GM18870 (cell line): Measurements from ENCODE around the gene RASSF3.
A peak's percentile ranks its signal among the peaks of the same experiment; 100 is the strongest.
"Not testable (repeated sequence)": the region's sequence is repeated elsewhere in the genome, so short reads cannot be mapped to it uniquely, and the experiment has no call there.

ENCODE experiments used
- ATAC-seq: cut with Tn5 transposase; IDR thresholded peaks from one replicate; pipeline ENCODE4 v1.9.1; 2021; ENCODE audit warnings: moderate library complexity; ENCODE audit not compliant: unreplicated experiment

Gene RASSF3

DNA sequence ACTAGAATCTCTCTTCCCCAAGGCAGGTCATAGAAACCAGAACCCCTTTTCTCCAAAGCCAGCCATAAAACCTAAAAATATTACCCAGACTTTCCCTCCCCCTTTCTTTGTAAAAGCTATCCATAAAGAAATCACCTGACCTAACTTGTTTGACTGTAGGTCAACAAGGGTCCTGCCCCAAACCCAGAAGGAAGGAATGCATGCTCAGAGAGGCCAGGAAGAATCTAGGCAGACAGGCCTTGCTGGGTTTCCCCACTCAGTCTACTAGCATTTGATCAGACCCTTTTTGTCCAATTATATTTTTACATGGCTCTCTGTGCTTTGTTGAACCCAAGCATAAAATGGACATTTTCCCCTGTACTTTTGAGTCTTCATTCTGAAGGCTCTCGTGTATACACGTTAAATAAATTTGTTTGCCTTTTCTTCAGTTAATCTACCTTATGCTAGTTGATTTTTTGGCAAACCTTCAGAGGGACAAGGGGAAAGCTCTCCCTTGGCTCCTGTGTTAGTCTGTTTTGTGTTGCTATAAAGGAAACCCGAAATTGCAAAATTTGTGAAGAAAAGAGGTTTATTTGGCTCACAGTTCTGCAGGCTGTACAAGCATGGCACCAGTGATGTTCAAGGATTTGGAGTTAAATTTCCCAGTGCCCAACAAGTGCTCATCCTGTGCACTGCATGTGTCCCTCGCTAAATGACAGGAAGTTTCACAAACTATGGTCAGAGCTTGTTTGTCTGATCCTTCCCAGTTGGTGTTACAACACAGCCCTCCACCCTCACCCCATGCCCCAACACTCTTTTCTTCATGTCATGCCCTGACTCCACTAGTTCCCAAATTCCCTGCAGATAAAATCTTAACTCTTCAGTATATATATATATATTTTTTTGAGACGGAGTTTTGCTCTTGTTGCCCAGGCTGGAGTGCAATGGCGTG, 14.2 kb upstream of the RASSF3 start:
- ATAC-seq, result no peak

DNA sequence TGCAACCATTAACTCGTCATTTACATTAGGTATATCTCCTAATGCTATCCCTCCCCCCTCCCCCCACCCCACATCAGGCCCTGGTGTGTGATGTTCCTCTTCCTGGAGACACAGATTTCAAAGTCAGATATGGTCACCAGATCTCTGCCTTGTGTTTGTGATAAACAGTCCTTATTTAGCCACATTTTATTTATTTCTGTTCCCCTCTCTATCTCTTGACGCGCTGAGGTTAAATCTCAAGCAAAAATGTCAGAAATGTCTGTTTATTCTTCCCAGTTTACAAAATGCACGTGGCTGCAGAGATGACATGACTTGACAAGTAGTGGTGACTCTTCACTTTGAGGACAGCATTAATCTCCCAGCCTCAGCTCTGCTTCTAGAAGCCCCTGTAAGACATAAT, 11.5 kb upstream of the RASSF3 start:
- ATAC-seq, result no peak

DNA sequence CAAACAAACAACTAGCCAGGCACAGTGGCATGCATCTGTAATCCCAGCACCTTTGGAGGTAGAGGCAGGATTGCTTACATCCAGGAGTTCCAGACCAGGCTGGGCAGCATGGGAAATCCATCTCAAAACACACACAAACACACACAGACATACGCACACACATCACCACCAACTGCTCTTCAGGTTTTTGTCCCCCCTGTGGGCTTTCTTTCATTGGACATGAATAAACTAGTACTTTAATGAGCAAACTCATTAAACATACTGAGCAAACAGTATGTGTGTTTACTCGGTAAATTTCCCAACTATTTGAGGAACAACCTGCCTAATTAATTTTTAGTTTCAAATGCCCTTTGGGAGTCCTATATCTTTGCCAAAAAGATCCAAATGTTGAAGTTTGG, 10.1 kb upstream of the RASSF3 start:
- no peak for ATAC-seq

DNA sequence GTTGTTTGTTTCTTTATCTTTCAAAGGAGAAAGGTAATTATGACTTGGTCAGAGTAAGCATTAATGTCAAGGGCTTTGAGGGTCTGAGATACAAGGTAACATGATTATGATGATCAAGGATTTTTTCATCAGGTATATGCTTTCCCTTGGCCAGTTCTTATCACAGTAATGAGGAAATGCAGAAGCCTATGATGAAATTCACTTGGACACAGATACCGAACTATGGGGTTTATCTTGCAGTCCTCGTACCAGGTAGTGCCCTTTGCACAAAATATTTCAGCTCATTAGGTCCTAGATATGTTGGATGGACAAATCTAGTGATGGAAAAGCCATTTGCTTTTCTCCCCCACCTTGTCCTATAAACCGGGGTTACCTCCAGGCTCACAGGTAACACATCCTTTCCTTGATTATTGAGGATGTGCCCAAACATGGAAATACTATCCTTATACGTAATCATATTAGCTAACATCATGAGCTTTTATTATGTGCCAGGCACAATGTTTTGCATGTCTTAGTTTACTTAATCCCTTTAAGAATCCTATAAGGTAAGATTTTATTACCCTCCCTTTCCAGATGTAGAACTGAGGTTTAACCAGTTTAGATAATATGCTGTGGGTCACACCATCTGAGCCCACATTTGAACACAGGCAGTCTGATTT, 7.0 kb upstream of the RASSF3 start:
- no peak for ATAC-seq

DNA sequence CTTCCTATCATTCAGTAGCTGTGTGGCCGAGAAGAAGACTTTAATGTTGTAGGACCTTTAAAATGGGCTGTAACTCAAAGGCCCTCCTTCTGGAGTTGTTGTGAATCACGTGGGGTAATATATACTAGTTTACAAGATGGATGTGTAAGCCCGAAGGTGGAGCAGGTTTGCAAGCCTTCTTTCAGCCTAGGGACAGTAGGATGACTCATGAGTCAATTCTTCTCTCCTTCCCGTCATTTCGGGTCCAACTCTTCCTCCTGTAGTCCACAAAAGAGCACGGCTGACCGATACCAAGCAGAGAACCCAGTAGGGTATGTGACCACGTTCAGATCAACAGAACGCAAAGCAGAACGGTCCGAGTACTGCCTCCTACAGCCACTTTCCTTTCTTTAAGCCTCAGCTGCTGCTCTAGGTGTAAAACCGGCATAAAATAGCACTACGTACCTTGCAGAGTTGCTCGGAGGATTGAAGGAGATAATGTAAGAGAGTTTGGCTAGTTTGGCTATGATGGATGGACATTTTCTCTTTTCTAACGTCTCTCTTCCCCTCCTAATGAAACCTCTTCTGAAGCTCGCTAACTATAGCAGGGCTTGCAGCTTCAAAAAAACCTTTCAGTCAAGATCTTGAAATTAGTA, 1.3 kb upstream of the RASSF3 start:
- peak; percentile 39 for ATAC-seq

DNA sequence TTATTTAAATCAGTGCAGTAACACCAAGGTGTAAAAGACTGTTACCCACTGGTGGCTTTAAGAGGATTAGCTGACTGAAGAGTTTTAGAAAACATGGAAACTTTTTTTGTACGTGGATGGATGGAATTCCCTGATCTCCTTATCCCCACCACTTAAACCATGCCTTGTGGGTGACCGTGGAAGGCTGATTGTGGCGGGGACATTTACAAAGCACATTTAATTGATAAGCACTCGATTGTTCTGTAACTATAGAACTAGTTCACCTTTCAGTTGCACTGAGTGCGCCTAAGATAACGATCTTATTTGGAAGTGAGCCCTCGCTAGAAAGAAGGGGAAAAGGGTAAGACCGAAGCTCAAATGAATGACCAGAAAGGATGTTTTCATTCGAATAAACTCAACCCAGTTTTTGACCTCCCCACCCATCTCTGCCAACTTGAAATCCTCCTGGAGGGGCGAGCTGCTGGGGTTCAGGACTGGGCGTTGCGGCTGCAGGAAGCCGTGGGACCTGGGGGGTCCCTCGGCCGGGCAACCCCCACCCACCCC, 688 bp upstream of the RASSF3 start:
- no peak for ATAC-seq

DNA sequence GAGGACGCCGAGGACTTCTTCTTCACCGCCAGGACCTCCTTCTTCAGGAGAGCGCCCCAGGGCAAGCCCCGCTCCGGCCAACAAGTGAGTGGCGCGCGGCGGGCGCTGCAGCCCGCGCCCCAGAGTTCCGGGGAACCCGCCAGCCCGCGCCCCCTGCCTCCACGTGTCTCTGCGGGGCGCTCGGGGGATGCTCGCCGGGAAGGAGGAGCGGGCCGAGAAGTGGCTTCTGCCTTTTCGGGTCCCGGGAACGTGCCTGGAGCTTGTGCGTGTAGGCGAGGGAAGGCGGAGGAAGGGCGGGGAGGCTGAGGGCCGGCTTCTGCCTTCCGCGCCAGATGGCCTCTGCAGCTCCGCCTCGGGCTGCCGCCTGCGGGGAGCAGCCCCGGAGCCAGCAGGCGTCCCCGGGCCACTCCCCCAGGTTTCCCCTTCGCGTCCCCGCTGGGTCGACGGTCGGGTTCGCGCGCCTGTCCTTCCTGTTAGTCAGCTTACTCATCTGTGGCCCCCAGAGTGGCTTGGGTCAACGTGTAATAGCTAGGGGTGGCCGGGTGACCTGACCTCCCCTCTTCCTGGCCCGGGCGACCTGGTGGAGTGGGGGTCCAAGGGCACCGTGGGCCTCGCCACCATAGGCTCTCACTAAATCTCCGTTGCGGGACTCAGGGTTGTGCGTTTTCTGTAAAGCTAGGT, 505 bp downstream of the RASSF3 start:
- peak; percentile 37 for ATAC-seq

DNA sequence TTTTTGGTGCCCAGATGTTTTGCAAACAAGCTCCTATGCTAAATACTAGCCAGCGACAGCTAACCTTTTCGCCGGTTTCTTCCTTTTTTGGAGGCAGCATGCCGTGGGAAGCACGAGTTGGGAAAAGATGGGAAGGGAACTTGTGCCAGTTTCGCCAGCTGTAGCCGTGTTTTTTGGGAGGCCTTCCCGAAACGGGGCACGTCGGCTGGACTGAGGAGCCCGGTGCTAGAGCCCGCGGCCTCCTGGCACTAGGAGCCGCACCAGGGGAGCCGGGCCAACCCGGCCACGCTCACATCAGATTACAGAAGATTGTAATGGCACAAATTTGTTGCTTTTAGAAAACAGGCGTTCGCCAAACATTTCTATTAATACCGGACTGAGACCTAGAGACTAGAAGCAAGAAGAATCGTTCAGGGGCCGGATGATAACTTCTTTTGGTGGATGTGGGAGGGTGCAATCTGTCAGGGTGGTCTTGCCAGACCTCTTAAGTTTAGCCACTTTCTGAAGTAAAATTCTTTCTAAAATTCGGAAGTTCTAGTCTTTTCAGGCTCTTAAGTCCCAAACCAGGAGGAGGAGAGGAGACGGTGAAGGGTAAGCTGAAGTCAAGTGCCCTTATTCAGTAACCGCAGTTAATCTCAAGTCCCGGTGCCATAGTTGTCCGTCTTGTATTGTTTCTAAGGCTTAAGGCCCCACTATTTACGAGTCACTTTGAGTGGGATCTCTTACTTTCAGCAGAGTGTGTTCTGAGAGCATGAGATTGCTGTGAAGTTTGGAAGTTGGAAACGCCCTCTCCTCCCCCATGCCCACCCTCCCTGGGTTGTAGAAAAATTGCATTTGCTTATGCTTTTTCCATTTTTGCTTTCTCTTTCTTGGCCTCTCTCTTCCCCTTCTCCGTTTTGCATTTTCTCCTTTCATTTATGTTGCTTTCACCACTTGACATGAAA, 1.3 kb downstream of the RASSF3 start:
- ATAC-seq, result no peak

DNA sequence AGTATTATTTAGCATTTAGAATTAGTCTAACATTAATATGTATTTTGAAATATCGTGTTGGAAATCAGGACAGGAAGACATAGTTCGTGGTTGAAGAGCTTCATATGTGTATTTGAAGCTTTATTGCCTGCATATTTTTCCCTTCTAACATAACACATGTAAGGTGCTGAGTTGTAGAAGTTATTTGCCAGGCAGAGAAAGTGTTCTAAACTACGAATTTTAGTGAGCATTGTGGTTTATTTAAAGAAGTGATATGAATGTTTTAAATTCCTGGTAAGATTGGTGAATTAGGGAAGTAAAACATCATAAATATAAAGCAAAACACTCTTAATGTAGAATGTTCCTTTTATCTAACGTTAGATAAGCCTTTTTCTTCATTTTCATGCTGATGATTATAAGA, 2.5 kb downstream of the RASSF3 start:
- no peak for ATAC-seq

DNA sequence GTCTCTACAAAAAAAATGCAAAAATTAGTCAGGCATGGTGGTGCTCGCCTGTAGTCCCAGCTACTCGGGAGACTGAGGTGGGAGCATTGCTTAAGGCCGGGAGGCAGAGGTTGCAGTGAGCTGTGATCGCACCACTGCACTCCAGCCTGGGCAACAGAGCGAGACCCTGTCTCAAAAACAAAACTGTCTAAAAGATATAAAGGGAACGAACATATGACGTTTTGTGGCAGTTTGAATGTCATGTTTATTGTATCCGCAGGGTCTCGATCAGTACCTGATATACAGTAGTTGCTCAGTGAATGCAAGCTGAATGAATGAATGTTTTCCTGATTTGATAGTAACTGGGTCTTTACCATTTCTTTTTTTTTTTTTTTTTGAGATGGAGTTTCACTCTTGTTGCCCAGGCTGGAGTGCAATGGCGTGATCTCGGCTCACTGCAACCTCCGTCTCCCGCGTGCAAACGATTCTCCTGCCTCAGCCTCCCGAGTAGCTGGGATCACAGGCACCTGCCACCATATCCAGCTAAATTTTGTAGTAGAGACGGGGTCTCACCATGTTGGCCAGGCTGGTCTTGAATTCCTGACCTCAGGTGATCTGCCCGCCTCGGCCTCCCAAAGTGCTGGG, 3.6 kb downstream of the RASSF3 start:
- ATAC-seq, result not testable (repeated sequence)

DNA sequence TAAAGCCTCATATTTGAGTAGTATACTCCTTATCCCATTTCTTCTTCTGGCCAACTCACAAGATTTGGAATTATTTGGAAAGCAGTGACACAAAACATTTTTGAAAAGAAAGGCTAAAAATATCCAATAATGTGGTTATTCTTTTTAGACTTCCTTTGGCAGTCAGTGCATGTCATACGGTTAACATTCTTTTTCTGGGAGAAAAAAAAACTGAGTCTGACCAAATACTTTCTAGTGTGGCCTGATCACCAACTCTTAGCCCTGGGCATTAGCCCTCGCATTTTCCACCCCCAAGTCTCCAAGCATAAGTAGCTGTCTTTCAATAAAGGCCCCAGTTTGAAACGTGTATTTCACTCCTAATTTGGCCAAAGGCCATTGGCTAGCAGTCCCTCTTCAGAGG, 5.9 kb downstream of the RASSF3 start:
- ATAC-seq, result no peak

DNA sequence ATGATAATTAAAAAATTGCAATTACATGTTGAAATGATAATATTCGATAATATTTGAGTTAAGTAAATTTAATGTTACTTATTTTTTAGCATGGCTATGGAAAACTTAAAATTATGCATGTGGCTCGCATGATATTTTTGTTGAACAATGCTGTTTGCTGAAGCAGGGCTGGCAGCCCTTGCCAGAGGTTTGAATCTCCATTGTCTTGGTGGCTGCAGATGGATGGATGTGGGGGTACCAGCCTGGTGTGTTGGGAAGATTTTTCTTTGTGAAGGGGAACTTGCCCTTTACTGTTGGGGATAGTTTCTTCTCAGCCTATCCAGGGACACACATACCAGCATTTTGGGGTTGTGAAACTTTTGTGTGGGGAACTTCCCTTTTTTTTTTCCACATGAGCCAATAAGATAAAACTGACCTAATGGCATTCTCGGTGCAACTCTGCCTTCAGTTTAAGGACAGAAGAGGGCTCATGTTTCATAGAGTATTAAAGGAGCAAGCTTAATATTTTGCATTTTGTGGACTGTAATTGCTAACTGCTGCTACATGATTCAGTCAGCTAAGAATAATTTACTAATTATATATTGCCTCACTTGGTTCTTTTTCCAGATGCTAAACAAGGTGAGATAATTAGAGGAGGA, 8.8 kb downstream of the RASSF3 start:
- ATAC-seq, result peak; percentile 43

DNA sequence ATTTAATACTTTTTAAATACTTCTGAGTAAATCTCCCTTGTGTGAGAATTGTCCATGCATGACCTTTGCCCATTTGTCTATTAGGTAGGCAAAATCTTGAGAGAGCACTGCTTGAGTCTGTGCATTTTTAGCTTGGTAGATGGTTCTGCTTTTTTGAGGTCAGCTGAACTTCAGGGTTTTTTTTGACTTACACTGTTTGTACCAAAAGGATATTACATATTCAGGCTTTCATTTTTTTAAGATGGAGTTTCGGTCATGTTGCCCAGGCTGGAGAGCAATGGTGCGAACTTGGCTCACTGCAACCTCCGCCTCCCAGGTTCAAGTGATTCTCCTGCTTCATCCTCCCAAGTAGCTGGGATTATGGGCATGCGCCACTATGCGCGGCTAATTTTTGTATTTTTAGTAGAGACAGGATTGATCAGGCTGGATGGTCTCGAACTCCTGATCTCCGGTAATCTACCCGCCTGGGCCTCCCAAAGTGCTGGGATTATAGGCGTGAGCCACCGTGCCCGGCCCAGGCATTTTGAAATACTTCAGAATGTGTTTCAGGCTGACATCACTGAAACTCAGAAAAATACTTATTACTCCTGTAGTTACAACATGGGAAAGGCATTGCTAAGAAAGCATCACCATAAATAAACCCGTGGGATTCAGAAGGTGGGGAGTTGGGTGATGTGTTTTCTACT, 11.1 kb downstream of the RASSF3 start:
- peak; percentile 81 for ATAC-seq

DNA sequence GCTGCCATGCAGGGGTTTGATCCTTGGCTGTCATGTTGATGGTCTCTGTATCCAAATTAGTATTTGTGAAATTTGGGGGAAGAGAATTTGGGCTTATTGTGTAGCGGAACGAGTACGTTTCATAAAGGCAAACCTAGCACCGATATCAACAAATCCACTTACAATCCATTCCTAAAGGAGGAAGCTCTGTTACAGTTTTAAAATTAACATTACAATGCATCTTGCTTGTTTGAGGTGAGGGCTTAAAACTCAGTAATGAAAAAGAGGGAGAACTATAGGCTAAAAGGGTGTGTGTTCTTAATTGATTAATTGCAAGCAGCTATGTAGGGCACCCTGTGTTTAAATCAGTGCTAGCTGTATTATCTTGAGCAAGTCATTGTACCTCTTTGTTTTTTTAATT, 13.7 kb downstream of the RASSF3 start:
- no peak for ATAC-seq

DNA sequence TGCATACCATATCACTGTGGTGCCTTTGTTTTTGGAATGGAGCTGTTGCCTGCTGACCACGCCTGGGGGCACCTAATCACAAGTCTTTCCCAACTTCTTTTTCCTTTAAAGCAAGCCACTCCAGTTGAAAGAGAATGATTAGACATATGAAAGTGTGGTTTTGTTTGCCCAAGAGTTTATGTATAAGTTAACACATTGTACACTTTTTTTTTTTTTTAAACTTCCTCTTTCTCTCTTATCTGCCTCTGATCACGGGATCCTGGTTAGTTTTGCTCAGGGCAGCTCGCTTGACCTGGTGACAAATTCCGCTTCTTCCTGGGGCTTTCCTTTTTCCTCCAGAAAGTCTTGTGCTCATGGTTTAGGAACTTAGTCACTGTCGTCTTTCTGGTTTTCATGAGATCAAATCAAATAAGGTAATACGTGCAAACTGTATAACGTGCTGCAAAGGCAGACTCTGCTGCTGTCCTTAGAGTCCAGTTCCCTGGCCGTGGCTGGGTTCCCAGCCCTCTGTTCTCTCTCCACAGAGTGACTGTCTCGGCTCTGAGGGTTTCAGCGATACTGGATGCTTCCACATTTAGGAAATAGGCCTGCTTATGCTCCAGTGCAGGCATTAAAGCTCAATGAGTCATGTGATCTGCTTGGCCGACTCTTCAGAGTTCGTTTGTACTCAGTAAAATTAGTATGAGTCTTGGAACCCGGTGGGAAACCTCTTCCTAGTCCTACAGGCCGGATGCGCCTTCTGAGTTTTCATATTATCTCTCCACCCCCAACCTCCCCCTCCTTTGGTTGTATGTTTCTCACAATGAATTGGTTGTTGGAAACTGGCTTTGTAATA, 15.2 kb downstream of the RASSF3 start:
- ATAC-seq, result peak; percentile 57

DNA sequence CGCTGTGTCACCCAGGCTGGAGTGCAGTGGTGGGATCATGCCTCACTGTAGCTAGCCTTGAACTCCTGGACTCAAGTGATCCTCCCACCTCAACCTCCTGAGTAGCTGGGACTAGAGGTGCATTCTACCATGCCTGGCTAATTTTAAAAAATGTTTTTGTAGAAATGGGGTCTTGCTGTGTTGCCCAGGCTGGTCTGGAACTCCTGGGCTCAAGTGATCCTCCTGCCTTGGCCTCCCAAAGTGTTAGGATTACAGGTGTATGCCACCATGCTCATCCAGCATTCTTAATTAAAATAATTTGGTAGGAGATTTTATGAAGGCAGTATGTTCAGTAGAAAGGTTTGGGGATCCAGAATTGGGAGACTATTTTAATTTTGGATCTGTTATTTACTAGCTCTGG, 16.3 kb downstream of the RASSF3 start:
- not testable (repeated sequence) for ATAC-seq

DNA sequence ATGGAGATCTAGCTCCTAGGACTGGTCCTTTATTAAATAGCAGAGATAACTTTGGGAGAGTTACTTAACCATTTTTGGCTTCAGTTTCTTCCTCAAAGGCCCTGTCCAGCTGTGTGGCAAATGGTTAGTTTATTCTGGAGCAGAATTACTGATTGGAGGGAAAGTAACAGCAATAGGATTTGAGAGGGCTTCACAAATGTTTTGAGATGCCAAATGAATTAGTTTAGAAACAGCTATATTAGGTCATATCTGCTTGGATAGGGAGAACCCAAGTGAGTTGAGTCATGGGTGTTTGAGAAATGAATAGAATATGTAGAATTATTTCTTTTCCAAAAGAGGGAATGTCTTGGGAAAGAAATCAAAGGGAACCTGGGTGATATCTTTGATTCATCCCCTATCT, 17.5 kb downstream of the RASSF3 start:
- ATAC-seq, result no peak

DNA sequence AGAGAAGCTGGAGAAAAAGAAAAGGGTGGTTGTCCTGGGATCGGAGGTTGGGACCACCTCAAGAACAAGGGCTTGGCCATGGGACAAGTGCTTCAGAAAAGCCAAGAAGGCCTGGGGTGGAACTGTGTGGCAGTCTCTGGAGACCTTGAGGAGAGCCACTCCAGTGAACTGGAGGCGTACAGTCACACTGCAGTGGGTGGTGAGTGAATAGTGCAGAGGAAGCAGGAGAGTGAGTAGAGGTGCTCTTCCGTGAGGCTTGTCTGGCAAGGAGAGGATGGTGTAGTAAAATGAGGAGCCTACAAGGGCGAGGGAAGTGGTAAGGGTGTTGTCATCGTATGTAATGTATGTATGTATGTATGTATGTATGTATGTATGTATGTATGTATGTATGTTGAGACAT, 20.9 kb downstream of the RASSF3 start:
- ATAC-seq, result no peak
